GM19467 (cell line): ENCODE measurements around the gene INTS1.

Experiments
- ATAC-seq: cut with Tn5 transposase; IDR thresholded peaks from one replicate; pipeline ENCODE4 v1.9.1; 2021; ENCODE audit warnings: mild to moderate bottlenecking, moderate library complexity; ENCODE audit not compliant: unreplicated experiment

INTS1 gene

DNA sequence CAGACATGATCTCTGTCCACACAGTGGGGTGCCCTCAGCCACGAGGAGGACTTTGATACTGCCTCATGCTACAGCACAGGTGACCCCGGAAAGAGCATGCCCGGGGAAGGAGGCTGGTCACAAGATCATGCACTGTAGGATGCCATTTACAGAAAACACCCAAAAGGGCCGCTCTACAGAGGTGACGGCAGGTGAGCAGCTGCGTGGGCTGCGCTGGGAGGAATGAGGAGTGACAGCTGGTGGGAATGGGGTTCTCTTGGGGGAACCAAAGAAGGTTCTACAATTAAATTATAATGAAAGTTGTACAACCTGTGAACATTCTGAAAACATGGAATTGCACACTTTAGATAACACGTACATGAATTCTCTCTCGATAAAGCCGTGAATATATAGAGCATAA is 12.0 kb downstream of the INTS1 start:
- no peak for ATAC-seq

GRCh38 chr7:1490837-1491236 is 13.4 kb downstream of the INTS1 start:
- no peak for ATAC-seq

DNA sequence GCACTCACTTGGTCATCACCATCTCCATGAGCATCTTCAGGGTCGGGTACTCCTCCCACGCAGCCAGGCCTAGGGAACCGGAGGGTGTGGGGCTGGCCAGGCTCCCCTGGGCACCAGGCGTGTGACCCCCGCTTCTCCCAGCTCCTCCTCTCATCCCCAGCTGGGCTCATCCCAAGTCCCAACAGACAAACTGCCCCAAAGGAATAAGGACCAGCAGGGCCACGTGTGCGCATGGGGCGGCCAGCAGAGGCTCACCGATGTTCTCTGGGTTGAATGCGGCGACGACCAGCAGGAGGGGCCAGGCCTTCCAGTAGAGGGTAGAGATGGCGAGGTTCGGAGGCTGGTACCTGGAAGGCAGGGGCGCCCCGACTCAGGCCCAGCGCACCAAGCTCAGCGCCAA is 14.9 kb downstream of the INTS1 start:
- ATAC-seq = no peak

- ATAC-seq = no peak
Measured at GRCh38 chr7:1488016-1488415, 16.2 kb downstream of the INTS1 start.

DNA sequence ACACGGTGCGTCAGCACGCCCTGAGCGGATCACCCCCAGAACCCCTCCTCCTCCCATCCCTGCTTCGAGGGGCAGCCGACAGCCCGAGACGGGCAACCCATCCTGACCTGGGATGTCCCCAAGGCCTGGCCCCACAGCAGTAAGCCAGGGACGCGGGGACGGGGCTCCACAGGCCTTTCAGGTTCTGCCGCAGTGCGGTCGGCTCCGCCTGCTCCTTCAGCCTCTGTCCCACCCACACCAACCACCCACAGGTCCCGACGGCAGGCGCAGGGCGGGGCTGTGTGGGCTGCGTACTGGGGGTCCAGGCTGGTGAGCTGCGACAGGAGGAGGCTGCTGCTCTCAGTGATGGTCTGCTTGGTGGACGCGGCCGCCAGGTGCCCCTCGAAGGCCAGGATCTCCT is 16.7 kb downstream of the INTS1 start:
- no peak for ATAC-seq

DNA sequence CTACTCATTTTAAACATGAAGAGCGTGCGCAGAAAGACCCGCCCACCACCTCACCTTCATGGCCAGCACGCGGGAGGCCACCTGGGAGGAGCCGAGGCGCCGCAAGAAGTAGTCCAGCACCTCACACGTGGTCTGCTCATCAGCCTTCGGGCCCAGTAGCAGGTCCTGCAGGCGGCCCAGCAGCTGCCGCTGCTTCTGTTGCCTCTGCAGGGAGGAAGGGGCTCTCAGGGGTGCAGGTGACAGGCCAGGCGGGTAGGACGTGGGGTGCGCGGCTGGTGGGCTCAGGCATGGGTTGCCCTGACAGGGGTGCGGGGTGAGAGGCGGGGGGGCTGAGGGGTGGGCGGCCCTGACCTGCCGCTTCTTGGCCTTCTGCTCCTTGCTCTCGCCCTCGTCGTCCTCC is 17.6 kb downstream of the INTS1 start:
- no peak for ATAC-seq

DNA sequence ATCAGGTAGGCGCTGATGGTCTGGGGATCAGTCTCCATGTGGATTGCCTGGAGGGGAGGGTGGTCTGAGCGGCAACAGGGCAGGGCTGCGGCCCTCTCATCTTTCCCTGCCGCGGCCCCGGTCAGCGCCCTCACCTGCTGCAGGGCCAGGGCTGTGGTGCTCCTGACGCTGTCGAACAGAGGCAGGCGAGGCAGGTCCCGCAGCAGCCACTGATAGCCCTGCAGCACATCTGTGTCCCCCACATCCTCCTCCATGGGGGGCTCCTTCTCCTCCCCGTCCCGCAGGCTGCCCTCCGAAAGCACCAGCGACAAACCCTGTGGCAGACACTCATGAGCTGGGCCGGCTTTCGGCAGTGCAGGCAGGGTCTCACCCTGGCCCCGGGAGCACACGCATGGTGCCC is 19.0 kb downstream of the INTS1 start:
- ATAC-seq = no peak

DNA sequence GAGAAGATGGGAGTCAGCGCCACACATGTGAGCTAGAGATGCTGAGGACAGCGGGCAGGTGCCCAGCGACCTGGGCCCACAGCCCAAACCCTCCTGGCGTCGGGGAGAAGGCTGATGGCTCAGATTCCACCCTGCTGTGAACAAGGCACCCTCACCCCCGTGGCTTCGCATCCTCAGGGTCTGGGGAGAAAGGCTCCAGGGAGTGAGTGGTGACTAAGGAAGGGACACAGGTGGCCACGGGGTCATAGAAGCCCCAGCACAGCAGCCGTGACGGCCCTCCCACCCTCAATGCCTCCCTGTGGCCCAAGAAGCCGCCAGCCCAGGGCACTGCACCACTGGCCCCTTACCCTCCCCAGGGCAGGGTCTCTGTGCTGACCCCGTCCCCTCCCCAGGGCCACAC is 19.6 kb downstream of the INTS1 start:
- no peak for ATAC-seq

GRCh38 chr7:1483536-1484505 is 20.4 kb downstream of the INTS1 start:
- no peak for ATAC-seq

DNA sequence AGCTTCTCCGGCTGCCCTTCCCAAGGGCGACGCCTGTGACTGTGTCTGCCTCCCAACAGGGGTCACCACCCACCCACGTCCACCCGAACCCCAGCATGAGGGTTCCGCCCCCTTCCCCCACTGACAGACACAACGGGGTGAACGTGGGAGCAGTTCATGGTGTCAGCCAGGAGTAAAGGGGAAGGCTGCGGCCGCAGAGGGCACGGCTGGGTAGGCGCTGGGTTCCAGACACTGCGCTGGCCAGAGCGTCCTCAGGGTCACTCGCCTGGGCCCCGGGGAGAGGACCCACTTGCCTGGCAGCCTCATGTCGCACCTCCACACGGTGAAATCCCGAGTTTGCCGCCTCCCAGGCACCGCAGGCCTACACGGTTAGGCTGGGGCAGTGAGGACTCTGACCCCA is 21.1 kb downstream of the INTS1 start:
- ATAC-seq = no peak

GRCh38 chr7:1481300-1481699 is 22.9 kb downstream of the INTS1 start:
- no peak for ATAC-seq

- ATAC-seq = no peak
Measured at GRCh38 chr7:1480670-1481069, 23.5 kb downstream of the INTS1 start.

GRCh38 chr7:1479287-1479686 is 24.9 kb downstream of the INTS1 start:
- ATAC-seq = no peak

- ATAC-seq = no peak
Measured at GRCh38 chr7:1478480-1478879, 25.7 kb downstream of the INTS1 start.

GRCh38 chr7:1476859-1477258 is 27.3 kb downstream of the INTS1 start:
- no peak for ATAC-seq

DNA sequence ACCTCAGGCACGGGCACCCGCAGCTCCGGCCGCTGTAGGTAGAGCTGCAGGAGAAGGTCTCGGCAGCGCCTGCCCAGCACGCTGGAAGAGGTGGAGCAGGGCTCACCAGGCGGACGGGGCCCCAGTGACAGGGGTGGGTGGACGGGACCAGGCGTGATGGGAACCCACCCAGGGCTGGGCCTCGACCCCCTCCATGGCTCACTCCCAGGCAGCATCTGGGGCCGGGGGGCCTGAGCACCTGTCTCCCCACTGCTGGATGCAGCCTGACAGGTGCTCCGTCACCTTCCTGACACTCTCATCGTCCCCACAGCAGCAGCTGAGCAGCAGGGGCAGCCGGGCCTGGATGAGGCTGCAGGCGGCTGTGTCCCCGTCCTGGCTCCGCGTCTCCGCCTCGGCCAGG is 28.2 kb downstream of the INTS1 start:
- ATAC-seq = no peak

DNA sequence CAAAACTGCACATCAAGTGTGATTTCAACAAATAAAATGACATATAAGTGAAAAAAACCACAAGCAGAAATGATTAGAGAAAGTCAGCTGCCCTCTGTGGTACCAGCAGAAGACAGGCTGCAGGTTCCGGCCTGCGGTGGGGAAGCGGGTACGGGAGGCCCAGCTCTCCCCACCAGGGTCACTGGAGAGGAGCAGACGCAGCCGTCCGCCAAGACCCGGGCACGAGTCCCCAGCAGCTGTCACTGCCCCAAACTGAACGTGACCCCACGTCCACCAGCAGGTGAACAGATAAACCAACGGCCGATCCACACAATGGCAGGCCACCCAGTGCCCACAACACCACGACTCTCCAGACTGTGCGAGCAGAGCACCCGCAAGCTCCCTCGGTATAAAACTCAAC is 28.8 kb downstream of the INTS1 start:
- ATAC-seq = no peak

GRCh38 chr7:1474736-1475135 is 29.5 kb downstream of the INTS1 start:
- ATAC-seq = no peak

- ATAC-seq = no peak
Measured at GRCh38 chr7:1473864-1474512, 30.2 kb downstream of the INTS1 start.

GRCh38 chr7:1470901-1471300 is 33.3 kb downstream of the INTS1 start:
- no peak for ATAC-seq

- ATAC-seq = no peak
Measured at GRCh38 chr7:1468643-1469298, 35.4 kb downstream of the INTS1 start.

DNA sequence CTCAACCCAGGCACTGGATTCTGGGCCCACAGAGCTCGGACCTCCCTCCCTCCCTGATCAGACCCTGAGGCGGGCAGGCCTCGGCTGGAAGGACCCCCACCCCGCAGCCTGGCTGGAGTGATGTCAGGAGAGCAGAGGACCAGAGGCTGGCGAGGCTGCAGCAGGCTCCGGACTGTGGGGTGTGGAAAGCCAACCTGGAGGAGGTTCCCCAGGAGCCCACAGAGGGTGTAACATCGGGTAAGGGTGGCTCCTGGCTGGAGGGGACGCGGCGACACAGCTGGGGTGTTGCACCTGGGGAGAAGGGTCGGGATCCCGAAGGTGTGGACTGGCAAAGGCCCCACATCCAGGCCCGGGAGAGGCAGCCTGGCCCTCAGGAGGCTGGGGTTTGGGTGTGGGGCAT is 36.0 kb downstream of the INTS1 start:
- no peak for ATAC-seq
